Stimulated activated effector memory CD8-positive, alpha-beta T cell treated with anti-CD3 and anti-CD28 coated beads, Interleukin-12 subunit alpha, Interleukin-12 subunit beta, amount 100 ng/mL, for 72 hours (primary cell): ENCODE measurements around the gene ST3GAL5.
"Not testable (repeated sequence)": the region's sequence is repeated elsewhere in the genome, so short reads cannot be mapped to it uniquely, and the experiment has no call there.

Experiments
- ATAC-seq: fragments of 150-1000 bp; cut with Tn5 transposase; 2 replicates; pipeline ENCODE4 v1.10.0; 2021
- DNase-seq, 2 donors: peaks; one replicate each; pipeline ENCODE4 v3.0.0; 2021 to 2022; ENCODE audit warnings: low spot score in 2 of 2
- H3K27ac Mint-ChIP-seq: one replicate; pipeline ENCODE4 v1.8.0; 2022; ENCODE audit warnings: mild to moderate bottlenecking, mixed read lengths
- H3K36me3 Mint-ChIP-seq: one replicate; pipeline ENCODE4 v1.8.0; 2022; ENCODE audit warnings: mild to moderate bottlenecking, mixed read lengths
- H3K4me1 Mint-ChIP-seq: one replicate; pipeline ENCODE4 v1.8.0; 2022; ENCODE audit warnings: mixed read lengths
- H3K4me3 Mint-ChIP-seq: one replicate; pipeline ENCODE4 v1.8.0; 2022; ENCODE audit warnings: mild to moderate bottlenecking, mixed read lengths
- H3K9me3 Mint-ChIP-seq: one replicate; pipeline ENCODE4 v1.8.0; 2022; ENCODE audit warnings: mixed read lengths

Gene ST3GAL5

DNA sequence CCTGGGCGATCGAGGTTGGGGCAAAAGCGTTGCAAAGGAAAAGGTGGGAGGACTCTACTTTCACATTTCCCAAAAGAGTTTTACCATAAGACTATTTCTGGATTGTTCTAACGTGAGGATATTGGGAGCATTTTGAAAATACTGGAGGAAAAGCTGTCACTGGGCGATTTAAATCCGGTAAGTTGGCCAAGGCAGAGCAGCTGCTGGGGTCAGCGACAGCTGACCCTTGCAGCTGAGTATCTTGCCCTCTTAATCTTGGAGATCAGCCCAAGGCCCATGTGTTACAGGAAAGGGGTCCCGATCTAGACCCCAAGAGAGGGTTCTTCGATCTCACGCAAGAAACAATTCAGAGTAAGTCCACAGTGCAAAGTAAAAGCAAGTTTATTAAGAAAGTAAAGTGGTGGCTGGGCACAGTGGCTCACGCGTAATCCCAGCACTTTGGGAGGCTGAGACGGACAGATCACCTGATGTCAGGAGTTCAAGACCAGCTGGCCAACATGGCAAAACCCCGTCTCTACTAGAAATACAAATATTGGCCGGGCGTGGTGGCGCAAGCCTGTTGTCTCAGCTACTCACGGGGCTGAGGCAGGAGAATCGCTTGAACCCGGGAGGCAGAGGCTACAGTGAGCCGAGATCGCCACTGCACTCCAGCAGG lies 964 bp upstream of the ST3GAL5 start:
- ATAC-seq = no peak
- Mint-ChIP-seq H3K4me1 (peaks cover 72% of the 10 kb centered on the region), H3K4me3 (peak overlapping the region; percentile 85), H3K27ac (peak overlapping the region; percentile 83), H3K36me3 (peaks cover 7% of the 10 kb centered on the region), H3K9me3 (no peaks in the 10 kb centered on the region)
- DNase-seq = no peak

DNA sequence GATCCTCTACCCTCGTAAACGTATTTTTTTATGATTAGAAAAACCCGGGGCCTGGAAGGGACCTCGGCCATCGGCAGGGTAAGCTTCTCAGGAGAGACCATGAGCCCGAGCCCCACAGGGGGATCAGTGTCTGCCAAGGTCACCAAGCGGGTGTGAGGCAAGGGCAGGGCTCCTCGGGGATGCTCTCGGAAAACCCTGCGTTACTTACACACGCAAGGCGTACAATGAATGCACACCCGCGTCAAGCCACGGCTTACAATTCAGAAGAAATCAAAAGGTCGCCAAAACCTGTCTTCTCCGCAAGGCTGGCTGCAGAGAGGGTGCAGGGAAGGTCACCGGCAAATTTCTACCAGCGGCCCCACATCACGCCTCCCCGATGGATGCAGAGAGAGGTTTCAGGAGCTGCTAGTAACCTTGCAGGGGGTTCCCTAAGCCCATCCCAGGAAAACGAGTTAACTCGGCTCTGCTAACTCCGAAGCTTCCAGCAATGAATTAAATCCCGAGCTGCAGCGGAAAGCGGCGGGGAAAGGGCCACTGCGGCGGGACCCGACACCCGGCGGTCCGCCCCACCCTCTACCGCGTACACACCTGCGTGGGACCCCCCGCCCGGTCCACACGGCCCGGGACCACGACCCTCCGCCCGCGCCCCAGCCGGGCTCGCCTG lies 638 bp downstream of the ST3GAL5 start:
- DNase-seq (peak; percentile 21 to 72), ATAC-seq (peak; percentile 24)
- Mint-ChIP-seq H3K4me1 (peaks cover 74% of the 10 kb centered on the region), H3K9me3 (no peaks in the 10 kb centered on the region), H3K36me3 (peaks cover 7% of the 10 kb centered on the region), H3K4me3 (peak overlapping the region; percentile 85), H3K27ac (peak overlapping the region; percentile 21)

DNA sequence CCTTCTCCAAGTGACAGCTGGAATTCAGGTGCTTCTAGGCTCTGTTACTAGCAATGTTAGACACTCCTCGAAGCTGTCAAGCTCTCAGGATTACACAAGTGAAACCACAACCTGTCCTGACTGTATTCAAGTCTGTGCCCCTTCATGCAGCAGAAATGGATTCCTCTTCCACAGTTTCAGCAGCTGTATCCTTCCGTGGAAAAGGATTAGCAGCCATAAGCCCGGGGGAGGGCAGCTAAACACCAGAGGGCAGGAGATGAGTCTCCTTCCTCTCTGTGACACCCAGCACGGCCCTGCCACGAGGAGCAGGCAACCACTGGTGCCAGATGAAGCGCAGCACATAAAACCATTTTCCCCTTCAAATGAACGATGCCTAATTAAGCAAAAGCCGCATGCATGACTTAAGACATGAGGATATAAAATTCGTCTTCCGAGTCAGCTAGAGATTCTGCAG lies 1.2 kb downstream of the ST3GAL5 start:
- Mint-ChIP-seq H3K4me1 (peaks cover 75% of the 10 kb centered on the region), H3K4me3 (peak overlapping the region; percentile 85), H3K9me3 (no peaks in the 10 kb centered on the region), H3K27ac (peak overlapping the region; percentile 21), H3K36me3 (peaks cover 7% of the 10 kb centered on the region)
- peak; percentile 60 for ATAC-seq
- DNase-seq = peak; percentile 30 to 72

DNA sequence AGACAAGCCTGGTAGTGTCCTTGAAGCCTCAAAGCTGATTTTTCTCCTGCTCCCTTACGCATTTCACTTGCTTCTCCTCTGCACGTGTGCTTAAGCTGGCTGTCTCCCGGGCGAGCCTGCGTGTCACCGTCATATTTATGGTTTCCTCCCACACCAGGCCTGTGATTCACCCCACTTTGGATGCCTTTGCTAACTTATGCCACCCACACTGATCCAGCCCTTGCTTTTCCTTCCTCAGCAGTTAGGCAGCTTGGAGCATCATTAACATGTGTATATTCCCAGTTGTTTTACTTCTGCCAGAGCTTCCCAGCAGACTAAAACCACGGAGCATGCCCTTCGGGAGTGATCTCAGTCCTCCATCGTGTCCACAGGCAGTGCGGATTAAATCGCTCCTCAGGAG lies 2.2 kb downstream of the ST3GAL5 start:
- DNase-seq (peak in 1 of 2 donors; percentile 19), ATAC-seq (peak; percentile 63)
- peaks cover 68% of the 10 kb centered on the region for H3K4me1 Mint-ChIP-seq

DNA sequence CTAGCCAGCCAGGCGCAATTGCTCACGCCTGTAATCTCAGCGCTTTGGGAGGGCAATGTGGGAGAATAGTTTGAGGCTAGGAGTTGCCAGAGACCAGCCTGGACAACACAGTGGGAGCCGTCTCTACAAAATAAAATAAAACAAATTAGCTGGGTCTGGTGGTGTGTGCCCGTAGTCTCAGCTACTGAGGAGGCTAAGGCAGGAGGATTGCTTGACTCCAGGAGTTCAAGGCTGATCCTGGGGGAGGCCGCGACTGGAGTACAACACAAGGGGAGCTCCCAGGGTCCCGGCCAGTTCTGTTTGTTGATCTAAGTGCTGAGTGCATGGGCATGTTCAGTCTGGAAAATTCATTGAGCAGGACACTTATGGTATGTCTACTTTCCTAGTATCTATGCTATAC lies 2.6 kb downstream of the ST3GAL5 start:
- H3K27ac Mint-ChIP-seq = peak overlapping the region; percentile 26
- no peak for DNase-seq

More for the DNA sequence above, 2.2 kb downstream of the ST3GAL5 start:
- H3K9me3 Mint-ChIP-seq = no peaks in the 10 kb centered on the region
- H3K27ac Mint-ChIP-seq = peak overlapping the region; percentile 26
- H3K4me3 Mint-ChIP-seq = peak overlapping the region; percentile 85
- H3K36me3 Mint-ChIP-seq = peaks cover 7% of the 10 kb centered on the region

DNA sequence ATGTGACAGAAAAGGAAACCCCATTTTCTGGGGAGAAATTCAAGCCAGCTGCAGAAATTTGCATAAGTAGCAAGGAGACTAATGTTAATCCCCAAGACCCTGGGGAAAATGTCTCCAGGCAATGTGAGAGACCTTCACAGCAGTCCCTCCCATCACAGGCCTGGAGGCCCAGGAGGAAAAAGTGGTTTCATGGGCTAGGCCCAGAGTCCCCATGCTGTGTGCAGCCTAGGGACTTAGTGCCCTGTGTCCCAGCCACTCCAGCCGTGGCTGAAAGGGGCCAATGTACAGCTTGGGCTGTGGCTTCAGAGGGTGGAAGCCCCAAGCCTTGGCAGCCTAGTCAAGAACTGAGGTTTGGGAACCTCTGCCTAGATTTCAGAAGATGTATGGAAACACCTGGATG lies 7.0 kb downstream of the ST3GAL5 start:
- peaks cover 70% of the 10 kb centered on the region for H3K4me1 Mint-ChIP-seq
- not testable (repeated sequence) for H3K27ac Mint-ChIP-seq, DNase-seq, H3K9me3 Mint-ChIP-seq, H3K4me3 Mint-ChIP-seq, ATAC-seq, H3K36me3 Mint-ChIP-seq

More for the DNA sequence above, 2.6 kb downstream of the ST3GAL5 start:
- no peak for ATAC-seq
- Mint-ChIP-seq H3K4me3 (peak overlapping the region; percentile 85), H3K9me3 (peaks cover 3% of the 10 kb centered on the region), H3K4me1 (peaks cover 72% of the 10 kb centered on the region), H3K36me3 (peaks cover 9% of the 10 kb centered on the region)

DNA sequence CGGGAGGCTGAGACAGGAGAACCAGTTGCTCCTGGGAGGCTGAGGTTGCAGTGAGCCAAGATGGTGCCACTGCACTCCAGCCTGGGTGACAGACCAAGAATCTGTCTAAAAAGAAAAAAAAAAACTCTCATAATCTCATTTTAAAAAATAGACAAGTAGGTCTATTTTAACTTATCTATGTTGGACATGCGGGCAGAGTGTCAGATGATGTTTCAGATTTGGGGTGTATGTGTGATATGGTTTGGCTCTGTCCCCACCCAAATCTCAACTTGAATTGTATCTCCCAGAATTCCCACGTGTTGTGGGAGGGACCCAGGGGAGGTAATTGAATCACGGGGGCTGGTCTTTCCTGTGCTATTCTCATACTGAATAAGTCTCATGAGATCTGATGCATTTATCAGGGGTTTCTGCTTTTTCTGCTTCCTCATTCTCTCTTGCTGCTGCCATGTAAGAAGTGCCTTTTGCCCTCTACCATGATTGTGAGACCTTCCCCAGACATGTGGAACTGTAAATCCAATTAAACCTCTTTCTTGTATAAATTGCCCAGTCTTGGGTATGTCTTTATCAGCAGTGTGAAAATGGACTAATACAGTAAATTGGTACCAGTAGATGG lies 8.0 kb downstream of the ST3GAL5 start:
- DNase-seq, ATAC-seq, H3K4me3 Mint-ChIP-seq, H3K36me3 Mint-ChIP-seq, H3K9me3 Mint-ChIP-seq: not testable (repeated sequence)
- Mint-ChIP-seq H3K27ac (peak overlapping the region; percentile 46), H3K4me1 (peaks cover 66% of the 10 kb centered on the region)

DNA sequence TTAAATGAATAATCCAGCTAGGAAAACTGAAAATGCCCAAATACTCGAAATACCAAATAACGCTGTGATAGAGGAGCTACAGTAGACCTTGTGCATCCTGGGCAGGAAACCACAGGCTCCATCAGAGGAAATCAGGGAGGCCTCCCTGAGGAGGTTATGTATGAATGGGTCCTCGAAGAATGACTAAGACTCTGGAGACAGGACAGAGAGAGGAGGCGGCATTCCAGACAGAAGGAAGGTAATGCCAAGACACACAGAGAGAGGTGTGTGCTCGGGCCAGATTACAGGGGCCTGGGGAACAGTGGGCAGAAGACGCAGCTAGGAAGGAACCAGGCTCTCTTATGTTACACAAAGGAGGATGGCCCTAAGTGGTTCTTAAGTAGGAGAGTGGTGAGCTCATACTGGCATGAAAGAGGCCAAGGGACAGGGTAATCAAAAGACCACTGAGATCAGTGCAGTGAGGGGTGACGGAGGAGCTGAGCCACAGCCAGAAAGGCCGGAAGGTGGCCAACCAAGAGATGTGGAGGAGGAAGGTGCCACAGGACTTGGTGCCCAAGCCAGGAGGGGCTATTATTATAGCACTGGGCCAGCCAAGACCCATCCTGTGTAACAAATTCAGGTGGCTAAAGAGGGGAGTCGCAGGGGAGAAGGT lies 9.9 kb downstream of the ST3GAL5 start:
- peaks cover 8% of the 10 kb centered on the region for H3K36me3 Mint-ChIP-seq
- peak overlapping the region; percentile 84 for H3K27ac Mint-ChIP-seq

DNA sequence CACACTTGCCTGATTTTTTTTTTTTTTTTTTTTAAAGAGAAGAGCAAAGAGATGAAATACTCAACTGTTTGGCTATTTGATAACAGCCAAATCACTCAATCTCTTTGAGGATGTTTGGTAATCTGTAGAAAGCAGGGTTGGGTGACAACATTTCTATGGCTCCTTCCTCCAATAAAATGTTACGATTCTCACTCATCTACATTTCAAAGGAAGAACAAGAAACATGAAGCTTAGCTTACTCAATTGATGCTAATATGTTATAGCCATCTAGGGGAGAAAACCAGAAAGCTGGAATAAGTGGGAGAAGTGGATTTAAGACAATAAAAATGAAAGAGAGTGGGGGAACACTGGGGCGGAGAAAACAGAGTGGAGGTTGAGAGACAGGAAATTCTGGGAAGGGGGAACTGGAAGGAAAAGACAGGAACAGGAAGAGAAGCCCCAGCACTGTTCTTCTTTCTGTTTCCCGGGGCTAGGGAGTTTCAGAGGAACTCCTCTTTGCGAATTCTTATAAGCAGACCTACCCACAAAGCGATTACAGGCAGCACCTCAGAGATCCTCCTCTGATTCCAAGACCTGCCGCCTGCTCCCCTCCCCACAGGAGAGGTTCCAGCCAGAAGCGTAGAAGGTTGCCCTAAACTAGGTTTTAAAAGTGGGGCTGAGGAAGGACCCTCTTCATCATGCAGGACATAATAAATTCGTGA lies 13.3 kb downstream of the ST3GAL5 start:
- Mint-ChIP-seq H3K4me3 (no peak overlapping the region), H3K27ac (no peak overlapping the region), H3K36me3 (no peaks in the 10 kb centered on the region), H3K4me1 (peaks cover 68% of the 10 kb centered on the region), H3K9me3 (no peaks in the 10 kb centered on the region)
- ATAC-seq (no peak), DNase-seq (no peak)

More for the DNA sequence above, 9.9 kb downstream of the ST3GAL5 start:
- peak overlapping the region; percentile 10 for H3K4me3 Mint-ChIP-seq
- ATAC-seq (no peak), DNase-seq (no peak)
- peaks cover 62% of the 10 kb centered on the region for H3K4me1 Mint-ChIP-seq
- peaks cover 6% of the 10 kb centered on the region for H3K9me3 Mint-ChIP-seq

DNA sequence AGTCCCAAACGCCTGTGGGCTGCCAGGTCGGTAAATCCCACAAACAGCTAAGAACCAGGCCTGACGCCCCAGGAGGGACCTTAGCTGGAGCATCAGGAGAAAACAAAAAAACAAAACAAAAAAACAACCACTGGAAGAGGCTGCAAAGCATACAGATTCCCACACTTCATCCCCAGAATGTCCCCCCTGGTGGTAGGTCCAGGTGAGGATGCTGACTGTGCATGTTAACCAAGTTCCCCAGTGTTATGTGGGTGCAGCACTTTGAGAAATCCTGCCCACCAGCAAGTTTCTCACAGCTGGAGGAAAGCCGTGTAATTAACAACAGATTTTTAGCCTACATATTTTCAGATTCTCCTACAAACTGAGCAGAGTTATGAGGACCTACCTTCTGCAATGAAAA lies 15.1 kb downstream of the ST3GAL5 start:
- H3K9me3 Mint-ChIP-seq = no peaks in the 10 kb centered on the region
- no peak overlapping the region for H3K4me3 Mint-ChIP-seq
- DNase-seq = no peak
- H3K4me1 Mint-ChIP-seq = peaks cover 54% of the 10 kb centered on the region
- H3K27ac Mint-ChIP-seq = peak overlapping the region; percentile 74
- H3K36me3 Mint-ChIP-seq = no peaks in the 10 kb centered on the region
- no peak for ATAC-seq

DNA sequence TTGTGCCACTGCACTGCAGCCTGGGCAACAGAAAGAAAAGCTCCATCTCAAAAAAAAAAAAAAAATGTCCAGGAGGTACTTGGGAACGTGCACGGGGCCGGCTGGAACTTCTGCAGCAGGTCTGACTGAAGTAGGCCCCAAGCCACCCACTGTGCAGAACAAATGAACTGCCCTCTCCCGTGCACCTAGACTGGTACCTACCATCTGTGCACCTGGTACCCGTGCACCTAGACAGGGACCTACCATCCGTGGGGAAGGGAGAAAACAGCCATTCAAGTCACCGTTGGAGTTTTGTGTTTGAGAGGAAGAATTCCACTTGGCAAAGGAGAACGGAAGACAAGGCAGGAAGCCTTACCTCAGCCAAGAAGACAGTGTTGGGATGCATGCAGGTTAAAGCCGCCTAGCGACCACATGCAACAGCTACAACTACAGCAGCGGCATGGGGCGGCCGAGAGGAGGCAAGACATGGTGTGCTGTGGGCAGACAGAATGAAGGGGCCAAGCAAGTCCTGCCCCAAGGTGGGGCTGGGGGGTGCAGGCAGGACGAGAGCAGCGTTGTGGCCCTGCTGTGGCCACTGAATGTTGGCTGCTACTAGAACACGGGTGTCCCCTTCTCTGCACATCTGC lies 16.1 kb downstream of the ST3GAL5 start:
- H3K27ac Mint-ChIP-seq = peak overlapping the region; percentile 74
- H3K36me3 Mint-ChIP-seq = no peaks in the 10 kb centered on the region
- H3K4me1 Mint-ChIP-seq = peaks cover 51% of the 10 kb centered on the region
- no peak overlapping the region for H3K4me3 Mint-ChIP-seq
- no peak for ATAC-seq
- no peaks in the 10 kb centered on the region for H3K9me3 Mint-ChIP-seq
- DNase-seq = no peak

DNA sequence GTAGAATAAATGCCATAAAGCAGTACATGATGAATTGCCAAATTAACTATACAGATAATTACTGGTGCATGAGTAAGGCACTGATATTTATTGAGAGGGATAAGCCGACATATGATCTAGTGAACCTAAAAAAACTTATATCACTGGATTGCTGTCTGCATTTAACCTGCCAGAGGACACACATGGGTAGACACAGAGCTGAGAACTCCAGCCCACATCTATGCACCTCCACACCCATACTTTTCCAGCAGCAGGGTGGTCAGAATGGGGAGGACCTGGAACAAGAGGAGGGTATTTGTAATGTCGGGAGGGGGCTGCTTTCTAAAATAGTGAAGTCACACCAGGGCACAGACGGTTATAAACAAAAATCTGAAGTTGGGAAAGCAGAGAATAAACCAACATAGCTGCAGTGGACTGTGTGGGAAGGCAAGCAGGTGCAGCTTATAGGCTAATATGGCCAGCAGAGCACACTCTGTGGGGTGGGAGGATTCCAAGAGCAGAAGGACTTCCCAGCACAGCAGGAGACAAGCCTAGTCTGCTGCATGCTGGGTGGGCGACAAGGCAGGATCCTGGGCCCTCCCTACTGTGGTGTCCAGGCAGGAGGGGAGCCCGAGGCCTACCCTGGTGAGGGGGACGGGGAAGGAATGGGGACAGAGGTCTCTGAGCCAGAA lies 17.2 kb downstream of the ST3GAL5 start:
- peak overlapping the region; percentile 75 for H3K27ac Mint-ChIP-seq
- DNase-seq = no peak
- H3K4me1 Mint-ChIP-seq = peaks cover 54% of the 10 kb centered on the region
- ATAC-seq = no peak
- H3K4me3 Mint-ChIP-seq = no peak overlapping the region
- H3K9me3 Mint-ChIP-seq = no peaks in the 10 kb centered on the region
- peaks cover 2% of the 10 kb centered on the region for H3K36me3 Mint-ChIP-seq

DNA sequence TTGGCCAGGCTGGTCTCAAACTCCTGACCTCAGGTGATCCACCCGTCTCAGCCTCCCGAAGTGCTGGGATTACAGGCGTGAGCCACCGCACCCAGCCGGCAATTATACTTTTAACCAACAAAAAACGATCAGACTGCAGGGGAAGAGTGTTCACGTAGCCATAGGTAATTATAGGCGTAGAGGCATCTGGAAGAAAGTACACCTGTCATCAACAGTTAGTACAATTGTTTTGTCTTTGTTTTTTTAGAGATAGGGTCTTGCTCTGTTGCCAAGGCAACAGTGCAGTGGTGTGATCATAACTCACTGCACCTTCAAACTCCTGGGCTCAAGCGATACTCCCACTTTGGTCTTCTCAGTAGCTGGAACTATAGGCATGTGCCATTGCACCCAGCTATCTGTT lies 20.0 kb downstream of the ST3GAL5 start:
- Mint-ChIP-seq H3K9me3 (no peaks in the 10 kb centered on the region), H3K4me3 (no peak overlapping the region), H3K27ac (no peak overlapping the region), H3K4me1 (peaks cover 53% of the 10 kb centered on the region), H3K36me3 (peaks cover 12% of the 10 kb centered on the region)
- DNase-seq (no peak), ATAC-seq (no peak)
